Activated T-cell treated with anti-CD3 and anti-CD28 coated beads, Interleukin-2, amount 50 U/mL, for 4 hours (primary cell): ENCODE results near the gene TMEM255B. TPM values are rescaled to one million over a fixed set of nuclear protein-coding genes. Genes with fewer than 3 reads are reported as not detected.
"Not testable (repeated sequence)": the region's sequence is repeated elsewhere in the genome, so short reads cannot be mapped to it uniquely, and the experiment has no call there.

Source experiments
- ATAC-seq, 2 donors: fragments of 200-7000 bp; cut with Tn5 transposase; one replicate each; pipeline ENCODE4 v1.10.0; 2021
- DNase-seq: peaks from one replicate; pipeline ENCODE4 v3.0.0-alpha.2; 2020
- H3K27me3 Mint-ChIP-seq: one replicate; pipeline ENCODE4 v1.8.0; 2021; ENCODE audit warnings: low read depth, mixed read lengths
- H3K36me3 Mint-ChIP-seq: one replicate; pipeline ENCODE4 v1.8.0; 2022; ENCODE audit warnings: mixed read lengths; ENCODE audit not compliant: insufficient read depth
- H3K4me1 Mint-ChIP-seq: one replicate; pipeline ENCODE4 v1.8.0; 2021; ENCODE audit warnings: low read depth, mixed read lengths
- H3K4me3 Mint-ChIP-seq: one replicate; pipeline ENCODE4 v1.8.0; 2021; ENCODE audit warnings: mild to moderate bottlenecking, moderate library complexity, mixed read lengths
- H3K9me3 Mint-ChIP-seq: one replicate; pipeline ENCODE4 v1.8.0; 2021; ENCODE audit warnings: mixed read lengths
- total RNA-seq, 3 donors: library from RNA; stranded (reverse); gene quantifications; one replicate each; pipeline ENCODE4 v1.2.1, GENCODE V29; 2021

TMEM255B gene
- total RNA-seq, 3 donors from 2014 or later = 1.1 to 1.4 (median 1.3) TPM

- Mint-ChIP-seq H3K9me3 (no peaks in the 10 kb centered on the region), H3K4me3 (no peak overlapping the region), H3K36me3 (no peaks in the 10 kb centered on the region), H3K4me1 (peaks cover 10% of the 10 kb centered on the region), H3K27me3 (peaks cover 1% of the 10 kb centered on the region)
- ATAC-seq (no peak), DNase-seq (no peak)
Observed at GRCh38 chr13:113820813-113821651, 62.0 kb downstream of the TMEM255B start.

- no peaks in the 10 kb centered on the region for H3K9me3 Mint-ChIP-seq
- H3K4me3 Mint-ChIP-seq = no peak overlapping the region
- ATAC-seq = no peak
- H3K27me3 Mint-ChIP-seq = no peaks in the 10 kb centered on the region
- no peak for DNase-seq
- no peaks in the 10 kb centered on the region for H3K36me3 Mint-ChIP-seq
- H3K4me1 Mint-ChIP-seq = peaks cover 4% of the 10 kb centered on the region
Observed at GRCh38 chr13:113821847-113822246, 62.8 kb downstream of the TMEM255B start.

GRCh38 chr13:113822266-113822665 lies 63.2 kb downstream of the TMEM255B start:
- ATAC-seq (no peak), DNase-seq (no peak)
- H3K36me3 Mint-ChIP-seq = no peaks in the 10 kb centered on the region
- no peaks in the 10 kb centered on the region for H3K27me3 Mint-ChIP-seq
- H3K9me3 Mint-ChIP-seq = no peaks in the 10 kb centered on the region
- H3K4me1 Mint-ChIP-seq = peaks cover 2% of the 10 kb centered on the region
- H3K4me3 Mint-ChIP-seq = no peak overlapping the region

GRCh38 chr13:113822956-113823744 lies 64.1 kb downstream of the TMEM255B start:
- no peak for ATAC-seq
- Mint-ChIP-seq H3K36me3 (no peaks in the 10 kb centered on the region), H3K4me1 (no peaks in the 10 kb centered on the region), H3K4me3 (no peak overlapping the region), H3K27me3 (no peaks in the 10 kb centered on the region), H3K9me3 (no peaks in the 10 kb centered on the region)
- DNase-seq = no peak

DNA sequence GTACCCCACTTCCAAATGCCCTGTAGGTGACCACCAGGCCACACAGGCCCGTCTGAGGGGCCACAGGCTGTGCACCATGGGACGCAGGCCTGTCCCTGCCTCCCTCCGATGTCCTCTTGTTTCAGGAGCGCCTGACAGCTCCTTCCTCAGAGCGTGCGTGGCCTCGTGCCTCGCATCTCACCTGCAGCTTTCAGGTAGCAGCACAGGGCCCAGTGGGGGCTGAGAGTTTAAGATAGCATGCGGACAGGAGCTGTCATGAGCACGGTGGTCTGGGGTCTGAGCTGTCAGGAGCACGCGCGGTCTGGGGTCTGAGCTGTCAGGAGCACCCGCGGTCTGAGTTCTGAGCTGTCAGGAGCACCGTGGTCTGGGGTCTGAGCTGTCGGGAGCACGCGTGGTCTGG lies 64.7 kb downstream of the TMEM255B start:
- no peak for DNase-seq
- ATAC-seq = no peak
- no peaks in the 10 kb centered on the region for H3K36me3 Mint-ChIP-seq

DNA sequence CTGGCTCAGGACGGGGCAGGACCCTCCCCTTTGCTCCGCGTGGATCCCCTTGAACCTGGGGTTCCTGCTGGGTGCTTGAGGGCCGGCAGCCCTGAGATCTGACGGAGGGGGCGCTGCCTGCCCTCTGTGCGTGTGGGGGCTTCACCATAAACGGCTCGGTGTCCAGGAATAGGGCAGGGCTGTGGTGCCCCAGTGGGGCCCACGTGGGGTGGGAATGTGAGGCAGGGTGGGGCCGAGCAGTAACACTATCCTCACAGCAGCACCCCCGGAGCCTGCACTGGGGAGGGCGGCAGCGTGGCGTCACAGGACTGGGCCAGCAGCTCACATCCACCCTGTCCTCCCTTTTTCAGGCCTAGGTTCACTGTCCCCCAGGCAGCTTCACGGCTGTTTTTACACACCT lies 66.8 kb downstream of the TMEM255B start:
- no peak for DNase-seq
- Mint-ChIP-seq H3K4me1 (no peaks in the 10 kb centered on the region), H3K36me3 (no peaks in the 10 kb centered on the region), H3K27me3 (no peaks in the 10 kb centered on the region), H3K4me3 (no peak overlapping the region), H3K9me3 (no peaks in the 10 kb centered on the region)
- ATAC-seq = no peak

More for the DNA sequence above, 64.7 kb downstream of the TMEM255B start:
- no peaks in the 10 kb centered on the region for H3K4me1 Mint-ChIP-seq
- no peaks in the 10 kb centered on the region for H3K27me3 Mint-ChIP-seq
- no peaks in the 10 kb centered on the region for H3K9me3 Mint-ChIP-seq
- H3K4me3 Mint-ChIP-seq = no peak overlapping the region

- H3K4me3 Mint-ChIP-seq, H3K27me3 Mint-ChIP-seq, H3K36me3 Mint-ChIP-seq, ATAC-seq, H3K4me1 Mint-ChIP-seq, DNase-seq, H3K9me3 Mint-ChIP-seq: not testable (repeated sequence)
Observed at GRCh38 chr13:113826446-113826845, 67.4 kb downstream of the TMEM255B start.

DNA sequence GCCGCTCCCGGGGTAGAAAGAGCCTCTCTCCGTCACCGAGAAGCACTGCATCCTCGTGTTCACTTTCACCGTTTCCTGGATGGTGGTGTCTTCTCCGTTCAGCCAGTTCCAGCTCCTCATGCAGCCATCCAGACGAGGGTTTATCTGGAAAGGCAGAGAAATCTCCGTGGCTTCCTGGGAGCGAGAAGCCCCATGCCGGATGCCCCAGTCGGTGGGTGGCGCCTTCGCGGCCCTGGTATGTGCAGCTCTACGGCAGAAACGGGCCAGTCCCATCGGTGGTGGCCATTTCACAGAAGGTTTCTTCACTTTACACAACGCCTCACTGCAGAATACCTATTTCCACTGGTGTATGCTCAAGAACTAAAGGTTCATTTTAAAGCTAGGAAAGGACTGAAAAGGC lies 68.0 kb downstream of the TMEM255B start:
- H3K27me3 Mint-ChIP-seq = no peaks in the 10 kb centered on the region
- H3K4me1 Mint-ChIP-seq = no peaks in the 10 kb centered on the region
- H3K4me3 Mint-ChIP-seq = no peak overlapping the region
- no peak for DNase-seq
- no peaks in the 10 kb centered on the region for H3K36me3 Mint-ChIP-seq
- ATAC-seq = no peak
- H3K9me3 Mint-ChIP-seq = no peaks in the 10 kb centered on the region

- Mint-ChIP-seq H3K4me3 (no peak overlapping the region), H3K9me3 (no peaks in the 10 kb centered on the region), H3K27me3 (no peaks in the 10 kb centered on the region), H3K36me3 (no peaks in the 10 kb centered on the region), H3K4me1 (no peaks in the 10 kb centered on the region)
- ATAC-seq (no peak), DNase-seq (no peak)
Observed at GRCh38 chr13:113828282-113828825, 69.3 kb downstream of the TMEM255B start.

DNA sequence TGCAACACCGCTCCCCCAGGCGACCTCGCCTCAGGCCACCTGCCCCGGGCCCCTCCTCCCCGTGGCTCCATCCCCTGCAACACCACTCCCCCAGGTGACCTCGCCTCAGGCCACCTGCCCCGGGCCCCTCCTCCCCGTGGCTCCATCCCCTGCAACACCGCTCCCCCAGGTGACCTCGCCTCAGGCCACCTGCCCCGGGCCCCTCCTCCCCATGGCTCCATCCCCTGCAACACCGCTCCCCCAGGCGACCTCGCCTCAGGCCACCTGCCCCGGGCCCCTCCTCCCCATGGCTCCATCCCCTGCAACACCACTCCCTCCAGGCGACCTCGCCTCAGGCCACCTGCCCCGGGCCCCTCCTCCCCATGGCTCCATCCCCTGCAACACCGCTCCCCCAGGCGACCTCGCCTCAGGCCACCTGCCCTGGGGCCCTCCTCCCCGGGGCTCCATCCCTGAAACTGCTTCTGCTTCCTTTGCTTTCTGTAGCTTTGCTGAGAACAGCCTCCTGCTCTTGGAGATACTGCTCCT lies 71.5 kb downstream of the TMEM255B start:
- ATAC-seq, H3K4me1 Mint-ChIP-seq, H3K27me3 Mint-ChIP-seq, H3K9me3 Mint-ChIP-seq, H3K36me3 Mint-ChIP-seq, DNase-seq, H3K4me3 Mint-ChIP-seq: not testable (repeated sequence)

- no peaks in the 10 kb centered on the region for H3K27me3 Mint-ChIP-seq
- H3K9me3 Mint-ChIP-seq = no peaks in the 10 kb centered on the region
- no peak overlapping the region for H3K4me3 Mint-ChIP-seq
- ATAC-seq (no peak), DNase-seq (no peak)
- H3K4me1 Mint-ChIP-seq = no peaks in the 10 kb centered on the region
- H3K36me3 Mint-ChIP-seq = no peaks in the 10 kb centered on the region
Observed at GRCh38 chr13:113831061-113831460, 72.0 kb downstream of the TMEM255B start.

GRCh38 chr13:113832205-113832604 lies 73.2 kb downstream of the TMEM255B start:
- no peaks in the 10 kb centered on the region for H3K27me3 Mint-ChIP-seq
- no peaks in the 10 kb centered on the region for H3K36me3 Mint-ChIP-seq
- H3K9me3 Mint-ChIP-seq = no peaks in the 10 kb centered on the region
- no peak overlapping the region for H3K4me3 Mint-ChIP-seq
- H3K4me1 Mint-ChIP-seq = no peaks in the 10 kb centered on the region
- ATAC-seq (no peak), DNase-seq (no peak)

GRCh38 chr13:113832631-113833030 lies 73.6 kb downstream of the TMEM255B start:
- DNase-seq = no peak
- Mint-ChIP-seq H3K4me3 (no peak overlapping the region), H3K36me3 (no peaks in the 10 kb centered on the region), H3K4me1 (no peaks in the 10 kb centered on the region), H3K9me3 (no peaks in the 10 kb centered on the region), H3K27me3 (no peaks in the 10 kb centered on the region)
- no peak for ATAC-seq

DNA sequence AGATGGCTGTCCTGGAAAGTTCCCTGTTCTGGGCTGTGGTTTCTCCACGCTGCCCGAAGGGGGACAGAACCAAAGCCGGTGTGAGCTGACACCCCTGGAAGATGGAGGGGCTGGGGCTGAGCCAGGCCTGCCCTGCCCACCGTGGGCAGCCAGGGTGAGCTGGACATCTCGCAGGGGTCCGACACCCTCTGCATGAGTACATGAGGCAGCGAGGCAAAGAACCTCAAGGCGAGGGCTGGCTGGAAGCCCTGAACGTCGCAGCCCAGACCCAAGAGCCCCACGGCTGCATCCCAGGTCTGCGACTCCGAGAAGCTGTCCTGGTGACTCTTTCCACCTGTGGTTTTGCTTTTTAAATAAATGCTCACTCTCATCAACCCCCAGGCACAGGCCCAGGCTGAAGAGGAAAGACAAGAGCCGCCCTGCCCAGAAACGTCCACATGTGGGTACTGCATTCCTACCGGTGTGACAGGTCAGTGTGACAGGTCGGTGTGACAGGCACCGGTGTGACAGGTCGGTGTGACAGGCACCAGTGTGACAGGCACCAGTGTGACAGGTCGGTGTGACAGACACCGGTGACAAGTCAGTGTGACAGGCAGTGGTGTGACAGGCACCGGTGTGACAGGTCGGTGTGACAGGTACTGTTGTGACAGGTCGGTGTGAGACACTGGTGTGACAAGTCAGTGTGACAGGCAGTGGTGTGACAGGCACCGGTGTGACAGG lies 74.2 kb downstream of the TMEM255B start:
- Mint-ChIP-seq H3K27me3 (no peaks in the 10 kb centered on the region), H3K9me3 (no peaks in the 10 kb centered on the region), H3K4me1 (no peaks in the 10 kb centered on the region), H3K4me3 (no peak overlapping the region), H3K36me3 (no peaks in the 10 kb centered on the region)
- no peak for DNase-seq
- no peak for ATAC-seq
